ENCODE measurements around the gene CACNA2D4. TPM values are rescaled to one million over a fixed set of nuclear protein-coding genes. Genes with fewer than 3 reads are reported as not detected.

CACNA2D4 gene
- total and polyA plus RNA-seq, 2 of the 13 experiments (the other 11 are each of a cell fraction or from before 2014, with no cell fraction given), result 14.2 to 136 TPM

DNA sequence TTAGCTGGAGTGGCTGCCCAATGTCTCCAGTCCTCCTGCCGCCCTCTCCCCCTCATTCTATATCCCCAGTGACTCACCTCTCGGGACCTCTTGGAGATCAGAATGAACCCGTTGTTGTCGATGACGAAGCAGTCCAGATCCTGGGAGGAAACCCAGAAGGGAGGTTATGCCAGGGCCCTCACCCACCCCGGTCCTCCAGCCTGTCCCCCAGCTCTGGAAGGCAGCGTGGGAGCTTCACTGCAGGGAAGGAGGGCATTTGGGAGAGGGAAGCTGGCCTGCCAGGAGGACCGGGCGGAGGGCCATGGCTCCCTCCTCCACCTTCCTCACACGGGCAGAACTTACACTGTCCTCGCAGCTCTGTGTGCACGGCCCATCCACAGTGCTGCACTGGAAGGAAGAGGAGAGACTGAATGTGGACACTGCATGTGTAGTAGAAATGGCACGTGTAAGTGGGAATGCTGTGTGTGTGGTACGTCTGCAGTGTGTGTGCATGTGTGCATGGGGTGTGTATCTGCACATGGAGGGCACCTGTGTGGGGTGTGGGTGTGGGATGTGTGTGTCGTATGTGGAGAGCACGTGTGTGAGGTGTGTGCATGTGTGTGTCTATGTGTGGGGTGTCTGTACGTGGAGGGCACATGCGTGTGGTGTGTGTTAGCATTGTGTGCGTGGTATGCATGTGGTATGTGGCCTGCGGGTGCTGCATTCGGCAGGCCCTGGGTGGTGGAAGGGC is 108.1 kb downstream of the CACNA2D4 start (continued):
- no peak for TF ChIP-seq ARNTL (CRISPR knock-in tag; IDR thresholded peaks at IDR 0.05)
- TF ChIP-seq ZFP62 (CRISPR knock-in tag; IDR thresholded peaks at IDR 0.05), result no peak
- TF ChIP-seq ZKSCAN8 (CRISPR knock-in tag; IDR thresholded peaks at IDR 0.05; ENCODE audit: borderline replicate concordance), result no peak
- TF ChIP-seq AHR (CRISPR knock-in tag; IDR thresholded peaks at IDR 0.05), result 0 out of 2 replicates have a peak, but pooled peaks have one; percentile 26
- TF ChIP-seq NRL (CRISPR knock-in tag; IDR thresholded peaks at IDR 0.05; ENCODE audit: borderline replicate concordance), result no peak
- TF ChIP-seq PHF8 (CRISPR knock-in tag; IDR thresholded peaks at IDR 0.05), result peak; percentile 21; the same call in 1 of the 2 replicates
- TF ChIP-seq IRX3 (CRISPR knock-in tag; IDR thresholded peaks at IDR 0.05; ENCODE audit: borderline replicate concordance, low read depth), result no peak
- TF ChIP-seq MIER2 (CRISPR knock-in tag; IDR thresholded peaks at IDR 0.05), result no peak
- no peak for TF ChIP-seq HIVEP1 (CRISPR knock-in tag; IDR thresholded peaks at IDR 0.05)
- no peak for TF ChIP-seq FLYWCH1 (CRISPR knock-in tag; IDR thresholded peaks at IDR 0.05)
- TF ChIP-seq, protein P1, sequence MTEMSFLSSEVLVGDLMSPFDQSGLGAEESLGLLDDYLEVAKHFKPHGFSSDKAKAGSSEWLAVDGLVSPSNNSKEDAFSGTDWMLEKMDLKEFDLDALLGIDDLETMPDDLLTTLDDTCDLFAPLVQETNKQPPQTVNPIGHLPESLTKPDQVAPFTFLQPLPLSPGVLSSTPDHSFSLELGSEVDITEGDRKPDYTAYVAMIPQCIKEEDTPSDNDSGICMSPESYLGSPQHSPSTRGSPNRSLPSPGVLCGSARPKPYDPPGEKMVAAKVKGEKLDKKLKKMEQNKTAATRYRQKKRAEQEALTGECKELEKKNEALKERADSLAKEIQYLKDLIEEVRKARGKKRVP (CRISPR knock-in tag; IDR thresholded peaks at IDR 0.05), result no peak
- TF ChIP-seq KDM3A (CRISPR knock-in tag; IDR thresholded peaks at IDR 0.05; ENCODE audit: low read depth), result no peak
- TF ChIP-seq HOXA7 (CRISPR knock-in tag; IDR thresholded peaks at IDR 0.05), result peak; percentile 75; the same call in 1 of the 2 replicates
- no peak for TF ChIP-seq KAT8 (CRISPR knock-in tag; IDR thresholded peaks at IDR 0.05)
- TF ChIP-seq ZNF251 (CRISPR knock-in tag; IDR thresholded peaks at IDR 0.05), result no peak
- TF ChIP-seq NCOA5 (CRISPR knock-in tag; IDR thresholded peaks at IDR 0.05), result no peak
- no peak for TF ChIP-seq MAF1 (CRISPR knock-in tag; IDR thresholded peaks at IDR 0.05; ENCODE audit: borderline replicate concordance)
- no peak for TF ChIP-seq NCOA1 (CRISPR knock-in tag; IDR thresholded peaks at IDR 0.05)
- TF ChIP-seq KAT7 (CRISPR knock-in tag; IDR thresholded peaks at IDR 0.05; ENCODE audit: borderline replicate concordance), result no peak
- TF ChIP-seq ZNF329 (CRISPR knock-in tag; IDR thresholded peaks at IDR 0.05; ENCODE audit: low read depth), result no peak
- no peak for TF ChIP-seq POGZ (CRISPR knock-in tag; IDR thresholded peaks at IDR 0.05)
- TF ChIP-seq, protein P2, sequence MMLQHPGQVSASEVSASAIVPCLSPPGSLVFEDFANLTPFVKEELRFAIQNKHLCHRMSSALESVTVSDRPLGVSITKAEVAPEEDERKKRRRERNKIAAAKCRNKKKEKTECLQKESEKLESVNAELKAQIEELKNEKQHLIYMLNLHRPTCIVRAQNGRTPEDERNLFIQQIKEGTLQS (CRISPR knock-in tag; IDR thresholded peaks at IDR 0.05), result no peak
- TF ChIP-seq TARDBP (CRISPR knock-in tag; IDR thresholded peaks at IDR 0.05), result no peak
- no peak for TF ChIP-seq ZNF121 (CRISPR knock-in tag; IDR thresholded peaks at IDR 0.05)
- TF ChIP-seq, protein P3, sequence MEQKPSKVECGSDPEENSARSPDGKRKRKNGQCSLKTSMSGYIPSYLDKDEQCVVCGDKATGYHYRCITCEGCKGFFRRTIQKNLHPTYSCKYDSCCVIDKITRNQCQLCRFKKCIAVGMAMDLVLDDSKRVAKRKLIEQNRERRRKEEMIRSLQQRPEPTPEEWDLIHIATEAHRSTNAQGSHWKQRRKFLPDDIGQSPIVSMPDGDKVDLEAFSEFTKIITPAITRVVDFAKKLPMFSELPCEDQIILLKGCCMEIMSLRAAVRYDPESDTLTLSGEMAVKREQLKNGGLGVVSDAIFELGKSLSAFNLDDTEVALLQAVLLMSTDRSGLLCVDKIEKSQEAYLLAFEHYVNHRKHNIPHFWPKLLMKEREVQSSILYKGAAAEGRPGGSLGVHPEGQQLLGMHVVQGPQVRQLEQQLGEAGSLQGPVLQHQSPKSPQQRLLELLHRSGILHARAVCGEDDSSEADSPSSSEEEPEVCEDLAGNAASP (CRISPR knock-in tag; IDR thresholded peaks at IDR 0.05; ENCODE audit: borderline replicate concordance), result no peak
- no peak for TF ChIP-seq MAFF (IDR thresholded peaks at IDR 0.05; ENCODE audit: low read depth, low read length)
- TF ChIP-seq ZNF367 (CRISPR knock-in tag; IDR thresholded peaks at IDR 0.05; ENCODE audit: borderline replicate concordance), result no peak
- TF ChIP-seq, protein P4, sequence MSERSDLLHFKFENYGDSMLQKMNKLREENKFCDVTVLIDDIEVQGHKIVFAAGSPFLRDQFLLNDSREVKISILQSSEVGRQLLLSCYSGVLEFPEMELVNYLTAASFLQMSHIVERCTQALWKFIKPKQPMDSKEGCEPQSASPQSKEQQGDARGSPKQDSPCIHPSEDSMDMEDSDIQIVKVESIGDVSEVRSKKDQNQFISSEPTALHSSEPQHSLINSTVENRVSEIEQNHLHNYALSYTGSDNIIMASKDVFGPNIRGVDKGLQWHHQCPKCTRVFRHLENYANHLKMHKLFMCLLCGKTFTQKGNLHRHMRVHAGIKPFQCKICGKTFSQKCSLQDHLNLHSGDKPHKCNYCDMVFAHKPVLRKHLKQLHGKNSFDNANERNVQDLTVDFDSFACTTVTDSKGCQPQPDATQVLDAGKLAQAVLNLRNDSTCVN (CRISPR knock-in tag; IDR thresholded peaks at IDR 0.05; ENCODE audit: borderline replicate concordance), result no peak
- 0 out of 2 replicates have a peak, but pooled peaks have one; percentile 47 for TF ChIP-seq ZMAT3 (CRISPR knock-in tag; conservative IDR thresholded peaks at IDR 0.05)
- TF ChIP-seq SIN3B (IDR thresholded peaks at IDR 0.05; ENCODE audit: low read length), result no peak
